IMR-90 (cell line): ENCODE data around the gene TRPC4. TPM values are rescaled to one million over a fixed set of nuclear protein-coding genes. Genes with fewer than 3 reads are reported as not detected.

Experiments used
- ATAC-seq: fragments of 200-7000 bp; cut with Tn5 transposase; 2 replicates; pipeline ENCODE4 v1.9.1; 2020; ENCODE audit warnings: low read depth, mild to moderate bottlenecking, moderate library complexity
- BruUV-seq: library from RNA; stranded (reverse); fragments of 400-500 nt; replicated peaks from 2 replicates; lab custom pipeline; 2021; lab: Mats Ljungman, UMichigan
- CTCF ChIA-PET: fragments of 300-600 bp; formaldehyde crosslinking; extraction: SDS; loops from one replicate; lab custom pipeline; 2021; ENCODE audit warnings: antibody characterized with exemption; lab: Yijun Ruan, JAX
- POLR2A ChIA-PET: fragments of 300-600 bp; sonication (Branson Sonifier 250); formaldehyde crosslinking; loops from one replicate; lab custom pipeline; 2022; ENCODE audit warnings: antibody characterized with exemption; ENCODE audit not compliant: unreplicated experiment; lab: Charles Lee
- DNase-seq: peaks from one replicate; pipeline ENCODE4 v3.0.0; 2013
- H2AFZ ChIP-seq: replicated peaks from 2 replicates; pipeline ENCODE3; 2013; ENCODE audit warnings: low read length, mild to moderate bottlenecking; ENCODE audit not compliant: poor library complexity
- H2AK5ac ChIP-seq: 2 replicates; pipeline ENCODE4 v1.6.1; 2013; ENCODE audit warnings: low read depth, low read length, inconsistent platforms
- H2AK9ac ChIP-seq: replicated peaks from 2 replicates; pipeline ENCODE3; 2013; ENCODE audit warnings: mild to moderate bottlenecking, low read depth, low read length, moderate library complexity; ENCODE audit not compliant: poor library complexity
- H2BK120ac ChIP-seq: 2 replicates; pipeline ENCODE4 v1.6.1; 2013; ENCODE audit warnings: low read depth, low read length, inconsistent platforms
- H2BK15ac ChIP-seq: 3 replicates; pipeline ENCODE4 v1.6.1; 2013; ENCODE audit warnings: low read depth, low read length, inconsistent platforms
- H2BK20ac ChIP-seq: 2 replicates; pipeline ENCODE4 v1.6.1; 2013; ENCODE audit warnings: low read depth, mild to moderate bottlenecking, inconsistent platforms, low read length, moderate library complexity
- H2BK5ac ChIP-seq: 2 replicates; pipeline ENCODE4 v1.6.1; 2013; ENCODE audit warnings: mild to moderate bottlenecking, low read depth, low read length, inconsistent platforms; ENCODE audit not compliant: poor library complexity, severe bottlenecking
- H3K14ac ChIP-seq: replicated peaks from 2 replicates; pipeline ENCODE4 v1.6.1; 2013; ENCODE audit warnings: low read depth, low read length, inconsistent platforms
- H3K18ac ChIP-seq: 2 replicates; pipeline ENCODE4 v1.6.1; 2013; ENCODE audit warnings: low read depth, low read length, control low read depth
- H3K23ac ChIP-seq: 2 replicates; pipeline ENCODE4 v1.6.1; 2013; ENCODE audit warnings: low read depth, low read length, inconsistent platforms
- H3K27ac ChIP-seq: 2 replicates; pipeline ENCODE4 v1.5.1; 2013; ENCODE audit warnings: mild to moderate bottlenecking, control low read depth, low read length; ENCODE audit not compliant: insufficient read depth
- H3K27me3 ChIP-seq: 2 replicates; pipeline ENCODE4 v1.6.1; 2013; ENCODE audit warnings: low read length; ENCODE audit not compliant: control insufficient read depth, insufficient read depth
- H3K36me3 ChIP-seq: 2 replicates; pipeline ENCODE4 v1.6.1; 2013; ENCODE audit warnings: low read length, mixed read lengths; ENCODE audit not compliant: control insufficient read depth, insufficient read depth
- H3K4ac ChIP-seq: 2 replicates; pipeline ENCODE4 v1.6.1; 2013; ENCODE audit warnings: low read depth, low read length, inconsistent platforms
- H3K4me1 ChIP-seq: 2 replicates; pipeline ENCODE4 v1.6.1; 2013; ENCODE audit warnings: low read length, mixed read lengths; ENCODE audit not compliant: control insufficient read depth, insufficient read depth
- H3K4me2 ChIP-seq: 2 replicates; pipeline ENCODE4 v1.6.1; 2013; ENCODE audit warnings: low read depth, mild to moderate bottlenecking, control low read depth, low read length, moderate library complexity
- H3K4me3 ChIP-seq: 2 replicates; pipeline ENCODE4 v1.5.1; 2013; ENCODE audit warnings: low read depth, mild to moderate bottlenecking, control low read depth, low read length, moderate library complexity; ENCODE audit not compliant: insufficient read depth
- H3K56ac ChIP-seq: 2 replicates; pipeline ENCODE4 v1.6.1; 2013; ENCODE audit warnings: low read length, inconsistent platforms; ENCODE audit not compliant: insufficient read depth; ENCODE audit errors: extremely low read depth
- H3K79me1 ChIP-seq, 2 experiments: 2 replicates each; pipeline ENCODE4 v1.6.1; 2013; ENCODE audit warnings: low read length in 2 of 2, inconsistent platforms in 1 of 2, low read depth in 1 of 2
- H3K9ac ChIP-seq: 2 replicates; pipeline ENCODE4 v1.6.1; 2013; ENCODE audit warnings: low read depth, low read length, control low read depth
- H3K9me1 ChIP-seq: 2 replicates; pipeline ENCODE4 v1.6.1; 2013; ENCODE audit warnings: low read length, inconsistent platforms; ENCODE audit not compliant: insufficient read depth
- H3K9me3 ChIP-seq: 2 replicates; pipeline ENCODE4 v1.6.1; 2013; ENCODE audit warnings: low read length; ENCODE audit not compliant: control insufficient read depth, insufficient read depth
- H4K20me1 ChIP-seq: 2 replicates; pipeline ENCODE4 v1.6.1; 2013; ENCODE audit warnings: low read length, inconsistent platforms; ENCODE audit not compliant: insufficient read depth
- H4K5ac ChIP-seq: 2 replicates; pipeline ENCODE4 v1.6.1; 2013; ENCODE audit warnings: mild to moderate bottlenecking, low read depth, low read length, control low read depth
- H4K8ac ChIP-seq, 2 experiments: 2 replicates each; pipeline ENCODE4 v1.6.1; 2013; ENCODE audit warnings: low read depth in 2 of 2, low read length in 2 of 2, control low read depth in 1 of 2, inconsistent platforms in 1 of 2
- H4K91ac ChIP-seq: 2 replicates; pipeline ENCODE4 v1.6.1; 2013; ENCODE audit warnings: low read depth, low read length, inconsistent platforms; ENCODE audit not compliant: insufficient read depth
- BHLHE40 ChIP-seq: fragments of 150-350 bp; IDR thresholded peaks from 2 replicates; pipeline ENCODE4 v1.6.1; 2016; ENCODE audit warnings: mild to moderate bottlenecking, low read depth, low read length
- CEBPB ChIP-seq: IDR thresholded peaks from 2 replicates; pipeline ENCODE4 v1.6.1; 2012; ENCODE audit warnings: low read depth, low read length, improper control_type of control experiment
- FOS ChIP-seq: fragments of 150-350 bp; IDR thresholded peaks from 2 replicates; pipeline ENCODE4 v1.6.1; 2016; ENCODE audit warnings: low read depth, low read length
- MAFK ChIP-seq: IDR thresholded peaks from 2 replicates; pipeline ENCODE4 v1.6.1; 2012; ENCODE audit warnings: low read depth, low read length, improper control_type of control experiment
- MAZ ChIP-seq: IDR thresholded peaks from 2 replicates; pipeline ENCODE4 v1.6.1; 2012; ENCODE audit warnings: low read depth, mild to moderate bottlenecking, low read length, improper control_type of control experiment, moderate library complexity, borderline replicate concordance
- MXI1 ChIP-seq: IDR thresholded peaks from 2 replicates; pipeline ENCODE4 v1.6.1; 2012; ENCODE audit warnings: low read depth, mild to moderate bottlenecking, low read length, moderate library complexity, borderline replicate concordance
- POLR2A ChIP-seq: IDR thresholded peaks from 2 replicates; pipeline ENCODE4 v1.6.1; 2012; ENCODE audit warnings: mild to moderate bottlenecking, low read depth, low read length
- RCOR1 ChIP-seq: IDR thresholded peaks from 2 replicates; pipeline ENCODE4 v1.6.1; 2012; ENCODE audit warnings: mild to moderate bottlenecking, low read length, improper control_type of control experiment; ENCODE audit not compliant: insufficient replicate concordance
- RFX5 ChIP-seq: IDR thresholded peaks from 2 replicates; pipeline ENCODE4 v1.8.0; 2012; ENCODE audit warnings: low read depth, mild to moderate bottlenecking, low read length, moderate library complexity
- USF2 ChIP-seq: fragments of 150-350 bp; IDR thresholded peaks from 2 replicates; pipeline ENCODE4 v1.6.1; 2017; ENCODE audit warnings: mild to moderate bottlenecking, antibody characterized with exemption, low read length, low read depth
- WGBS, 2 experiments: methylation state at CpG; one replicate each; pipeline versions ENCODE4 v1.1.5 to v1.1.7; 2013; ENCODE audit warnings: missing lambda C conversion rate in 2 of 2; ENCODE audit not compliant: insufficient read length in 1 of 2; ENCODE audit errors: extremely low coverage in 2 of 2; 5-methylcytosine and 5-hydroxymethylcytosine counted together
- dilution Hi-C: fragments of 300-500 bp; cut with HindIII; formaldehyde crosslinking; loops from one replicate; pipeline ENCODE4 v1.14.3; 2018; ENCODE audit warnings: low sequenced_read_pairs; ENCODE audit not compliant: unreplicated experiment
- in situ Hi-C: fragments of 300-500 bp; cut with MboI; formaldehyde crosslinking; loops from 3 replicates; pipeline ENCODE4 v1.14.3; 2019; ENCODE audit warnings: low sequenced_read_pairs, inconsistent platforms, mixed read lengths
- intact Hi-C: fragments of 100-400 bp; cut with micrococcal nuclease; formaldehyde crosslinking; loops from 2 replicates; pipeline ENCODE4 v1.10.0; 2022
- polyA plus RNA-seq, 3 experiments: library from polyadenylated mRNA; depleted of rRNA; stranded (reverse); fragments of >200 nt; gene quantifications; 2 replicates each; pipeline ENCODE4 v1.2.3, GENCODE V29; 2012; ENCODE audit warnings: low replicate concordance in 1 of 3
- total RNA-seq: library from RNA; depleted of rRNA; stranded (reverse); fragments of >200 nt; gene quantifications from 2 replicates; pipeline ENCODE4 v1.2.3, GENCODE V29; 2012

The TRPC4 gene
- total and polyA plus RNA-seq, 2 of the 4 experiments (the other 2 are of a cell fraction) = 1.9 to 5.2 TPM

- 43% methylated on average over 2 of the region's 4 CpGs; no CpG with 5 or more reads in 1 of the 2 experiments for WGBS, 2 experiments
- peak overlapping the region; percentile 35 for H2AFZ ChIP-seq
- H2BK5ac ChIP-seq = peak overlapping the region; percentile 97
- H4K91ac ChIP-seq = no peak overlapping the region
- H2AK5ac ChIP-seq = no peak overlapping the region
- H3K9me1 ChIP-seq = peaks cover 3% of the 10 kb centered on the region
- no peaks in the 10 kb centered on the region for H3K79me1 ChIP-seq
- intact Hi-C loops = loop anchor here (2.0 kb wide), 1 partner anchor 45 kb away; no protein-coding TSS in a partner anchor
- no peak overlapping the region for H2BK20ac ChIP-seq
- H3K27me3 ChIP-seq = no peaks in the 10 kb centered on the region
- no peak overlapping the region for H3K9ac ChIP-seq
- H3K4me3 ChIP-seq = no peak overlapping the region
- no peak overlapping the region for H3K14ac ChIP-seq
- peak; percentile 99 for DNase-seq
- BruUV-seq = no TSS peak
- no peak overlapping the region for H4K5ac ChIP-seq
- dilution Hi-C loops = no loop called here
- H3K4me2 ChIP-seq = no peak overlapping the region
- H3K36me3 ChIP-seq = no peaks in the 10 kb centered on the region
- ChIA-PET CTCF (no interaction called here), POLR2A (no interaction called here)
- in situ Hi-C loops = no loop called here
- H3K4me1 ChIP-seq = peaks cover 6% of the 10 kb centered on the region
- no peak overlapping the region for H3K18ac ChIP-seq
- no peak overlapping the region for H2AK9ac ChIP-seq
- TF ChIP-seq CEBPB = peak; percentile 99
- peak; percentile 6; the same call in 1 of the 2 replicates for TF ChIP-seq MAFK
- peak; percentile 80 for TF ChIP-seq FOS
- peak; percentile 96 for TF ChIP-seq USF2
- TF ChIP-seq POLR2A = no peak
- TF ChIP-seq MXI1 = peak; percentile 80
- TF ChIP-seq RCOR1 = peak; percentile 27
- TF ChIP-seq BHLHE40 = peak; percentile 100
- TF ChIP-seq RFX5 = no peak
- TF ChIP-seq MAZ = 0 out of 2 replicates have a peak, but pooled peaks have one; percentile 19
- H4K8ac ChIP-seq = peak overlapping the region in 1 of 2 experiments; percentile 97; a peak in 2 of 4 replicates
- no peak overlapping the region for H3K56ac ChIP-seq
- no peak overlapping the region for H3K23ac ChIP-seq
- peak; percentile 96 for ATAC-seq
- H2BK120ac ChIP-seq = peak overlapping the region; percentile 21
- no peak overlapping the region for H2BK15ac ChIP-seq
- H3K27ac ChIP-seq = peak overlapping the region; percentile 3; the same call in 1 of the 2 replicates
- peak overlapping the region; percentile 30; the same call in 1 of the 2 replicates for H3K4ac ChIP-seq
- H4K20me1 ChIP-seq = no peaks in the 10 kb centered on the region
- no peaks in the 10 kb centered on the region for H3K9me3 ChIP-seq
Measured at GRCh38 chr13:37701972-37702371, 167.6 kb downstream of the TRPC4 start.
